Inferior parietal cortex (tissue), 1 donor: ENCODE measurements around the gene GNG7.
"Not testable (repeated sequence)": the region's sequence is repeated elsewhere in the genome, so short reads cannot be mapped to it uniquely, and the experiment has no call there.

Source experiments
- DNase-seq: peaks from one replicate; pipeline ENCODE4 v3.0.0-alpha.2; 2016; ENCODE audit errors: extremely low spot score

GNG7 gene

DNA sequence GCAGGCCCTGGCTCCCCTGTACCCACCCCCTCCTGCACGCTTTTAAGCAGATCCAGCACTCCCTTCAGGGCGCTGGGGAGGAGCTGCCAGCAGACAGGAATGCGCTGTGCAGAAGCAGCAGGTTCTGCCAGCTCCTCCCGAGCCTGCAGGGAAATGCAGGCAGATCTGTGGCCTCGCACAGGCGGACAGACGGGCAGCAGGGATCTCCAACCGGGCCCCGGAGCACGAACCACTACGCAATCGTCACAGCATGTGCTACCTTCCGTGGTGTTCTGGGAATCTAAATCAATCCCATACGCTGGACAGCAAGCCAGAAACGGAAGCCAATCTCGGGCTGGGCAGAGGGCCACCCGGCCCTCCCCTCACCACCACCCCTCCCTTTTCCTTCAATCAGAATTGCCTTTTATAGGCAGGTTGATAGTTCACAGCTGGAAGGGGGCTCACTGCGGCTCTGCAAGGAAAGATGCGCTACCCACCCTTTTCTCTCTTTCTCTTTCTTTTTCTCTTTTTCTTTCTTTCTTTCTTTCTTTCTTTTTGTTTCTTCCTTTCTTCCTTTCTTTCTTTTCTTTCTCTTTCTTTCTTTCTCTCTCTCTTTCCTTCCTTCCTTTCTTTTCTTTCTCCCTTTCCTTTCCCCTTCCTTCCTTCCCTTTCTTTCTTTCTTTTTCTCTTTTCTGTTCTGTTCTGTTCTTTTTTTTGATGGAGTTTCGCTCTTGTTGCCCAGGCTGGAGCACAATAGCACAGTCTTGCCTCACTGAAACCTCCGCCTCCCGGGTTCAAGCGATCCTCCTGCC, 99.9 kb downstream of the GNG7 start:
- DNase-seq: peak; percentile 36

DNA sequence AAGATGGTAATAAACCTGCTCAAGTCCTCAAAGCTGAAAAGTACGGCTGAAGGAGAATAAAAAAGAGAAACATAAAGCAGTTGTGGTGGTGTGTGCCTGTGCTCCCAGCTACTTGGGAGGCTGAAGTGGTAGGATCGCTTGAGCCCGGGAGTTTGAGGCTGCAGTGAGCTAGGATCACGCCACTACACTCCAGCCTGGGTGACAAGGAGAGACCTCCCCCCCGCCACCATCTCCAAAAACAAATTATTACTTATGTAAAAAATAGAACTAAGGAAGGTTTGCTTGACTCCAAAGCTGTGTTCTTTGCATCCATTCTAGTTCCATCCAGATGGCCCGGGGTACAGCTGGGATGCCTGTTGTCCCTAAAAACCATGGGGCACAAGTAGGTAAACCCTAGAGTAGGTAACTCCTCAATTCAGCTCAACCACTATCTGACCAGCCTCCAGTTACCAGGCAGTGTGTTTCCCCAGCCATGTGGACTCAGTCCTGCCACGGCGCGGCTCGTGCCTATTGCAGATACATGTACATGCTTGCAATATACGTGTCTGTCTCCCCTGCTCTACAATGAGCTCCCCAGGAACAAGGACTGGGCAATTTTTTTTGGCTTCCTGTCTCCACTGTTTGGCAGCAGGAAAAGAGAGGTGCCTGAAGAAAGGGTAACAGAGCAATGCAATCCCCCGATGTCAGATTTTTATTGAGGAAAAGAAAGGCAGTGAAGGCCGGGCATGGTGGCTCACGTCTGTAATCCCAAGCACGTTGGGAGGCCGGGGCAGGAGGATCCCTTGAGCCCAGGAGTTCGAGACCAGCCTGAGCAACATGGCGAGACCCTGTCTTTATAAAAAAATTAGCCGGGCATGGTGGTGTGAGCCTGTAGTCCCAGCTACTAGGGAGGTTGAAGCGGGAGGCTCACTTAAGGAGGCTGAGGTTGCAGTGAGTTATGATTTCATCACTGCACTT, 101.3 kb downstream of the GNG7 start:
- DNase-seq: no peak

DNA sequence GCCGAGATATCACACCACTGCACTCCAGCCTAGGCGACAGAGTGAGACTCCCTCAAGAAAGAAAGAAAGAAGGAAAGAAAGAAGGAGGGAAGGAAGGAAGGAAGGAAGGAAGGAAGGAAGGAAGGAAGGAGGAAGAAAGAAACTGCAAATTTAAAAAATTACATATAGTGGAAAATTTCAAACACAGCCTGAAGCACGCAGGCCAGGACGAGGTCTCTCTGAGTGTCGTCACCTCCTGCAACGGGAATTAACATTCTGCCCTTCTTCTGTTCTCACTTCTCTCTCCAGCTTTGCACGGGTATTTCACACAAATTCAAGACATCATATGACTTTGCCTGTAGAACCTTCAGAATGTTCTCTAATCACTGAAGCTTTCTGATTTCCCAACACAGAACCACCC, 108.2 kb downstream of the GNG7 start:
- no peak for DNase-seq

DNA sequence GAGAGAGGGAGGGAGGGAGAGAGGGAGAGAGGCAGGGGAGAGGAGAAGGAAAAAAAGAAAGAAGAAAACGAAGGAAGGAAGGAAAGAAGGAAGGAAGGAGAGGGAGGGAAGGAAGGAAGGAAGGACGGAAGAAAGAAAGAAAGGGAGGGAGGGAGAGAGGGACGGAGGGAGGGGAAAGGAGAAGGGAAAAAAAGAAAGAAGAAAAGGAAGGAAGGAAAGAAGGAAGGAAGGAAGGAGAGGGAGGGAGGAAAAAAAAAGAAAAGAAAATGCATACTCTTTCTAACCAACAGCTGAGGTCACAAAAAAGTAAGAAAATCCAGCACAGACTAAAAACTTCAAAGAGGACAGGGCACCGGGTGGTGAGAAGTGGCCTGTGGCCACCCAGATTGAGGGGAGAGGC, 109.7 kb downstream of the GNG7 start:
- DNase-seq: no peak

DNA sequence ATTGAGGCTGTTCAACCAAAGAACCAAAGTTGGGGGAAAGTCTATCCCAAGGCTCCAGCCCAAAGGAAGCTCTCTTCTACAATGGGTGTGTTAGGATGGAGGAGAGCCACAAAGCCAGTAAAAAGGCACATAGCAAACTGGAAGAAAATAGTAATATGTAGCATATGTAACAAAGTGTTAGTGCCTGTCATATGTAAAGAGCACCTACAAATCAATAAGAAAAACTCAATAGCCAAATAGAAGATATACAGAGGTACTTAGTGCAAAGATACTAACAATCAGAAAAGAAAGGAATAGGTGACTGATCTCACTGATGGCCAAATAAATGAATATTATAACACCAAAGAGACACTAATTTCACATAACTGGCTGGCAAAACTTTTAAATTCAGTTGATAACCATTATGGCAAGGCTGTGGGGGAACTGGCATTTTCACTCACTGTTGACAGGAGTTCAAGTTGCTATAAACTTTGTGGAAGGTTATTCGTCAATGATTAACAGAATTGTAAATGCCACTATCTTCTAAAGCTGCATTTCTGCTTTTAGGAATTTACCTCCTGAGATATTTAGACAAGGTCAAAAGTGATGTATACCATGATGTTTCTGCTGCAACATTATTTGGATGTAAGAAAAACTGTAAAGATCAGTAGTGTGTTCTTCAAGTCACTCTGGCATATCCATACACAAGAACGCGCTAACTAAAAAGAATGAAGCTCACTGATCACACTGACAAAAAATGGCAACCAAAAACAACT, 110.8 kb downstream of the GNG7 start:
- no peak for DNase-seq

DNA sequence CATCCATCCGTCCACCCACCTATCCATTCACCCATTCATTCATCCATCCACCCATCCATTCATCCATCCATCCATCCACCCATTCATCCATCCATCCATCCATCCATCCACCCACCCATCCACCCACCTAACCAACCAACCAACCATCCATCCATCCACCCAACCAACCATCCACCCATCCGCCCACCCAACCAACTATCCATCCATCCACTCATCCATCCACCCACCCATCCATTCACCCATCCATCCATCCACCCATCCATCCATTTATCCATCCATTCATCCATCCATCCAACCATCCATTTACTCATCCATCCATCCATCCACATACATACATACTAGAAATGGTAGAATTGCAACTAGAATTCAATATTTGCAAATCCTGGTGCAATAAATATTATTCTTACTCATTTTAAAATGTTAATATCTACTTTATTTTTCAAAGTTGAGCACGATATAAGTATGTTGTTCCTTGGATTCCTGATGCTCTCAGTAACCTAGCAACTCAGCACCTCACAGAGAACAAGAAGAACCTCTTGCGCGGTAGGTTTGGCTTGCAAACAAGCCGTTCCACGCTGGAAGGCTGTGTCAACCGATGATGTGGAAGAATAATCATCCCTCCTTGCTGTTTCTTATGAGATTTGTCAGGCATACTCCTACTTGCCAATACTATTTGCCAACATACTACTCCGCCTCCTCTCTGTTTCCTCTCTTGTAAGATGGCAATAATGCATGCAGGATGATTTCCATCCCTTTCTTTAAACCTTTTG, 111.7 kb downstream of the GNG7 start:
- peak; percentile 22 for DNase-seq

DNA sequence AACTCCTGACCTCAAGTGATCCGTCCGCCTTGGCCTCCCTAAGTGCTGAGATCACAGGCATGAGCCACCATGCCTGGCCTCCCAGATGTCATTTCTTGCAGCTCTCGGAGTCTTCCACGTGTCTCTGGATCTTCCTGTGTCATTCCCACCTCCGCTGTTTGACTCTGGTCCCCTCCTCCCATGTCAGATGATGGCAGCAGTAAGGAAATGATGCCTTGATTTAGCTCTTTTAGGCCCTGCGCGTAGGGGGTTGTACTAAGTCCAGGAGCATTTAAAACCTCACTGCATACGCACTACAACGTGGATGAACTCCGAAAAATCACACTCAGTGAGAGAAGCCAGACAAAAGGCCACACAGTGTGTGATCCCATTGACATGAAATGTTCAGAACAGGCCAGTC, 113.1 kb downstream of the GNG7 start:
- no peak for DNase-seq

DNA sequence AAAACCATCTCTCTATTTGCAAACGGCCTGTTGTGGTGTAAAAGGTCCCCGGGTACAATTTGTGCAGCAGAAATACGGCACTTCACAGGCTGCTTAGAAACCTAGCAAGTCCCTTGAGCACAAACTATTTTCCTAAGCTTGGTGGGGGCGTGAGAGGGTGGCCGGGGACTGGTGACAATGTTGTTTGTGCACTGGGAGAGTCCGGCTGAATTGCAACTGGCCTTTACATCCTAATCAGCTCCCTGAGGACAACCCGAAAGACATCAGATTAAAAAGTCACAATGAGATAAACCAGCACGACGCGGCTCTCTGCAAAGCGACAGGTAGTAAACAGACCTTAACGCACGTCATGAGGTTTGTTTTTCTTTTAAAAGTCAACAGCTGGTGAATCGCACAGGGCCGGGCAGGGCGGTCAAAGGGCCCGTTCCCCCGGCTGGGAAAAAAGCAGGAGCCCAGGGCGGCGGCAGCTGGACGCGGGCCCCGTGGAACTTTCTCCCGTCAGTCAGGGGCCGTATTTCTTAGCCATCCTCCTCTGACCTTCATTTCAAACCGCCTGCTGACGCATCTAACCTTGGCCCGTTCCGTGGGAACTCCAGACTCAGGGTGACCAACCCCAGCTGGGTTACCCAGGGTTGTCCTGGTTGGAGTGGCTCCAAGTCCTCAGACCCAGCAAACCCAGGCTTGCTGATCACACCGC, 114.3 kb downstream of the GNG7 start:
- no peak for DNase-seq

DNA sequence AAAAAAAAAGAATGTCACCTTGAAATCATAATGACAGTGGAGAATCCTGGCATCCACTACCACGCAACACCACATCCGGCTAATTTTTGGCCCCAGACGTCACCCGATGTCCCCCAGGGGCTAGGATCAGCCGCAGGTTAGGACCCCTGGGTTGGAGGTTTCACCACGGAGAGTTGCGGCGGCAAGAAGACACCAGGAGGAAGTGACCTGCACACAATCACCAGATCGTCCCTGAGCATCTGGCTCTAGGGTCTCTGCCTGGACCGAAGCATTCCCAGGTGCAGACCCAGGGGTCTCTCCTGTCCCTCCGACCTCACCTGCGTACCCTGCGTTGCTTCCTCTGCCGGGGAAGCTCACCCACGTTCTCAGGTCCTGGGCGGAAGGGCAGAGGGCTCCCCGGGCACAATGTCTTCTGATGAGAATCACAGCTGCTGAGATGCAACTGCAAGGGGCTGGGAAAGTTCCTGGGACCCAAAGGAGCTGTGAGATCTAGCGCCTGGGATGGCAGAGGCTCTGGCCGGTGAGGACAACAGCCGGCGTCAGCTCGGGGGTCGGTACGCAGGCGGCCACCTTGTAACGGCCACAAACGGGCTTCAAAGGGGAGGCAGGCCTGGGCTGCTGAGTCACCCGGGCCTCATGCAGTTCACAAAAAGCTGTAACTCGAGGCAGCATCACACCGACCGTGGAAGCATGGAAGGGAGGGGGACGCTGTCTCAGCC, 115.3 kb downstream of the GNG7 start:
- no peak for DNase-seq

DNA sequence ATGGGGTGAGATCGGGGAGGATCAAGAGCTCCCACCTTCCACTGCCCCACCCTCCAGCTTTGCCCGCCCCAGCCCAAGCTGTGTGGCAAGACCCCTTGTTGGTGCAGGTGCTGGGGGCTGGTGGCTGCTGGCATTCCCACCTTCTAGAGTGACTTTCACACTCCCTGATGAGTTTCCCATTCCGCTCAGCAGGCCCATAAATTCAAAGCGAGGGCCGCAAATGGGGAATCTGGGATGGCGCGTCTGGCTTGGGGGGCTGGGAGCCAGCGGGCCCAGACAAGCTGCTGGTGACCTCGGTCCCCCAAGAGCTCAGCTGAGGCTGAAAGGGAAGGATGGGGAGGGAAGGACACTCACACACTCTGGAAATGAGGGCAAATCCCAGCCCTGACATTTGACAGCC, 116.3 kb downstream of the GNG7 start:
- no peak for DNase-seq

DNA sequence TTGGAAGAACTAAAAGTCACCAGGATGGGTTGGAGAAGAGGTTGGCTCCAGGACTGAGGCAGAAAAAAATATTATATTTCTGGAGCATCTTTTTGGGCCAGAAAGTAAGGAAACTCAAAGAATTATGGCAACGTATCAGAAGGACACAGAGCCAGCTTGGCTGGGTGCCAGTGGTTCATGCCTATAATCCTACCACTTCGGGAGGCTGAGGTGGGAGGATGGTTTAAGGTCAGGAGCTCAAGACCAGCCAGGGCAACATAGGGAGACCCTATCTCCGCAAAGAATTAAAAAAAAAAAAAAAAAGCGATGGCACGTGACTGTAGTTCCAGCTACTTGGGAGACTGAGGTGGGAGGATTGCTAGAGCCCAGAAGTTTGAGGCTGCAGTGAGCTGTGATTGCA, 118.5 kb downstream of the GNG7 start:
- no peak for DNase-seq

DNA sequence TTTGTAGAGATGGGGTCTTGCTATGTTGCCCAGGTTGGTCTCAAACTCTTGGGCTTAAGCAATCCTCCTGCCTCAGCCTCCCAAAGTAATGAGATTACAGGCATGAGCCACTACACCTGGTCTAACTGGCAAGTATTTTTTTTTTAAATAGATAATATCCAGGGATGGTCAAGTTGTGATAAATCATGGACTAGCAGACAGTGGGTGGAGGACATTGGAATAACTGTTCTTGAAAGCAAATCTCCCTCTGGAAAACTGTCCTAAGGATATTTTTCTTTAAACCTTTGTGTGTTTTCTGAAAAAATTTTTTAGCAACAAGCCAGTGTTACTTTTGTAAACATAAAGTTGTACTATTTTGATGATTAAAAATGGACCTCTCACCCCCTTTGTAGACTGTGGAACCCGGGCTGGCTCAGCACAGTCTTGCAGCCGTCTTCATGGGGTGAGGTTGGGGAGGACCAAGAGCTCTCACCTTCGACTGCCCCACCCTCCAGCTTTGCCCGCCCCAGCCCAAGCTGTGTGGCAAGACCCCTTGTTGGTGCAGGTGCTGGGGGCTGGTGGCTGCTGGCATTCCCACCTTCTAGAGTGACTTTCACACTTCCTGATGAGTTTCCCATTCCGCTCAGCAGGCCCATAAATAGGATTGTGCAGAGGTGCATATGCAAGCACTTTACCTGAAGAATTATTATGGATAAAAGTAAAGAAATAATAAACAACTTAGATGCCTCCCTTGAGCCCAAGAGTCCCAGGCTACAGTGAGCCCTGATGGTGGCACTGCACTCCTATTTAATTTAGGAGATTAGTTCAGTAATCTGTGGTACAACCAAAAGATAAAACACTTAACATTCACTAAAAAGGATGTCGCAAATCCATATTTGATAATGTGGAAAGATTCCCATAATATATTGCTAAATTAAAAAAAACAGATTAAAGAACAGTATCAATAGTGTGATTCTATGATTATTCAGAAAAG, 119.2 kb downstream of the GNG7 start:
- DNase-seq: no peak

DNA sequence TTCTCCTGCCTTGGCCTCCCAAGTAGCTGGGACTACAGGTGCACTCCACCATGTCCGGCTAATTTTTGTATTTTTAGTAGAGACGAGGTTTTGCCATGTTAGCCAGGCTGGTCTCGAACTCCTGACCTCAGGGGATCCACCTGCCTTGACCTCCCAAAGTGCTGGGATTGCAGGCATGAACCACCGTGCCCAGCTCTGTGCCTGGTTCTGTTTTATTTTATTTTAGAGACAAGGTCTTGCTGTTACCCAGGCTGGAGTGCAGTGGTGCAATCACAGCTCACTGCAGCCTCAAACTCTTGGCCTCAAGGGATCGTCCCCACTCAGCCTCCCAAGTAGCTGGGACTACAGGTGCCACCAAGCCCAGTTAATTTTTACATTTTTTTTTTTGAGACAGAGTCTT, 122.1 kb downstream of the GNG7 start:
- not testable (repeated sequence) for DNase-seq

DNA sequence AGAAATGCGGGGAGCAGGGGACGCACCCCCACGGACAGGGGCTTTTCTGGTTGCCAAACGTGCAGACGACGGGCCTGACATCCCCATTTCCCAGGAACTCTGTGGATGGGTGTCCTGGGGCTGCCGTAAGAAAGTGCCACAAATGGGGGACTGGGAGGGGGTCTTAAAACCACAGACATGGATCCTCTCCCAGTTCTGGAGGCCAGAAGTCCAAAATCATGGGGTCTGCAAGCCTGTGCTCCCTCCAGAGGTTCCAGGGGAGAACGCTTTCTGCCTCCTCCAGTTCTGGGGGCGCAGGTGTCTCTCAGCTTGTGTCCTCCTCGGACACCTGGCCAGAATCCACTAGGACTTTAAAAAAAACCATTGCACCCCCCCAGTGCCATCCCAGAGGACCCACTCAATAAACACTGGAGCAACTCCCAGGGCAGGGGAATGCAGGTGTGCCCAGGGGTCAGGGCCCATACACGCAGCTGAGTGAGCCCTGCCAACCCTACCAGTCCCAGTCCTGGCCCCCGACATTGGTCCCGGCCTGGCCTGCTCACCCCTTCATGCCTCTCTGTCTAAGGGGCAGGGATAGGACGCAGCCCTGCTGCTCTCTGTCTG, 122.7 kb downstream of the GNG7 start:
- no peak for DNase-seq

DNA sequence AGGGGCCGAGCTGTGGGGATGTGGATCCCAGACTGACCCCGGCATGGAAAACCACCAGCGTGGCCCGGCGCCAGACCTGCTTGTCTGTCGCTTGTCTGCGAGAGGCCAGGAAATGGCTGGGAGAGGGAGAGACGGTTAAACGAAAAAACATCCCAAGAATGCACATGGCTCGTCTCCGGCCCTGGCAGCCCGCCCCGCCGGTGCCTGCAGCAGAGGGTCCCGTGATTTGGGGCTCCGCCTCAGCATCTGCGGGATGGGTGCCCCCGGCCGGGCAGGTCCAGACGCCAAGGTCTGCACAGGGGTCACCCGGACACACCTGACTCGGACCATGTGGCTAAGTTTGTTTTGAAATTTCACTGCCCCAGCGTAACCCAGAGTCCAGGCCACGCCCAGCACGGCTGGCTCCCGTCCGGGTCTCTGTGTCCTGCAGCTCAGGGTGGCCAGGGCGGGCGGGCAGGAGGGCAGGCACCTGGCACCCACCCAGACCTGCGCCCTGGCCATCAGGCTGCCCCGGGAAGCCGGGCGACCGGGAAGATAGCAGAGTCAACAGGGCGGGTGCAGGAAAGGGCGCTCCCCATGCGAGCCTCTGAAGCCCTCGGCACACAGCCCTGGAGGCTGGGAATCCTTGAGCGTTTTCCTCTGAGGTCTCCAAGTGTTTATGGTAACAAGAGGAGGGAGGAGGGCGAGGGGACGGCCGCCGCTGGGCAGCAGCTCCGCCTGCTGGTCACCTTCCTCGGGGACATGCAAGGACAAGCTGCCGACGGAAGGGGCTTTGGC, 123.4 kb downstream of the GNG7 start:
- DNase-seq: peak; percentile 71

DNA sequence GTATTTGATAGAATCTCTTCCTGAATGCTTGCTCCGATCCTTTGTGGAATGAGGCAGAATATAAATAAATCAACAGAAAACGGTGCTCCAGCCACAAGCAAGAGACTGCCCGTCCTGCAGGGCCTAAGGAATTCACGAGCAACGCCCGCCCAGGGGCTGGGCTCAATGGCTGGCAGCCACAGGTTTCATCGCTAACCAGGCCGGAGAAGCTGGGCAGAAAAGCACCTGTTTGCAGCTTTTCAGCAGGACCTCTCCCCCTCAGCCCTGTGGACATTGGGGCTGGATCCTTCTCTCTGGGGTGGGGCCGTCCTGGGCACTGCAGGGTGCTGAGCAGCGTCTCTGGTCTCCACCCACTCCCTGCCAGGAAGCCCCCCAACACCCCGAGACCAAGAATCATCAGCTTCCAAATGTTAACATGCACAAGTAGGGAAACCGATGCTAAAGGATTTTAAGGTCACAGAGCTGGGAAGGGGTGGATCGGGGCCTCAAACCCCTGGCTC, 124.1 kb downstream of the GNG7 start:
- no peak for DNase-seq

DNA sequence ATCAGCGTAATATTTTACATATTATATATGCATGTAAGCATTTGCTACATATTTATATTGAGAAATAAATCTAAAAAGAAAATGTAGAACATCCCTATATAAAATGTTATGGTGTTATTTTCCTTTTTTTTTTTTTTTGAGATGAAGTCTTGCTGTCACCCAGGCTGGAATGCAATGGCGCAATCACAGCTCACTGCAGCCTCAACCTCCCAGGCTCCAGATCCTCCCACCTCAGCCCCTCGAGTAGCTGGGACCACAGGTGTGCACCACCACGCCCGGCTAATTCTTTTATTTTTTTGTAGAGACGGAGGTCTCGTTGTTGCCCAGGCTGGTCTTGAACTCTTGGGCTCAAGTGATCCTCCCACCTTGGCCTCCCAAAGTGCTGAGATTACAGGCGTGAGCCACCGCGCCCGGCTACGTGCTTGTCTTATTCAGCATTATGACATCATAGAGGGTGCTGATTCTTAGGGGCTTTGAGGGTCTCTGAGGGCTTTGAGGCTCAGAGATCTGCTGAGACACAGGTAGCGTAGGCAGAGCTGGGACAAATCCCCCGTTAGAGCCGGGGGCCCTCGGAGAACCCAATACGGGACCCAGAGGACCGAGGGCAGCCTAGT, 124.7 kb downstream of the GNG7 start:
- DNase-seq: no peak
